Measurements from ENCODE around the gene P2RY2.

DNA sequence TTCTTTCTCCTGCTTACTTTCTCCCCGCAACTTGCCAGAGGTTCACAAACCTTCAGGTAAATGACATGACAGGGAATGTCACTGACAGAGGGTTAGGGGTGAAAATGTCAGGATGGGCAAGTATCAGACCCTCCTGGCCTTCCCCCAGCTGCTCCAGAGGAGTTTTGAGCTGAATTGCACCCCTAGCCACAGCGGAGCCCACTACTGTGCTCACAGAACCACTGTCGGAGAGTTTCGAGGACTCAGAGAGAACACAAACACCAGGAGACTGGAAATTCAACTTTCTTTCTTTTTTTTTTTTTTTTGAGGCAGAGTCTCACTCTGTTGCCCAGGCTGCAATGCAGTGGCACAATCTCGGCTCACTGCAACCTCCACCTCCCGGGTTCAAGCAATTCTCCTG is 21.5 kb upstream of the P2RY2 start:
- TF ChIP-seq, protein P1, sequence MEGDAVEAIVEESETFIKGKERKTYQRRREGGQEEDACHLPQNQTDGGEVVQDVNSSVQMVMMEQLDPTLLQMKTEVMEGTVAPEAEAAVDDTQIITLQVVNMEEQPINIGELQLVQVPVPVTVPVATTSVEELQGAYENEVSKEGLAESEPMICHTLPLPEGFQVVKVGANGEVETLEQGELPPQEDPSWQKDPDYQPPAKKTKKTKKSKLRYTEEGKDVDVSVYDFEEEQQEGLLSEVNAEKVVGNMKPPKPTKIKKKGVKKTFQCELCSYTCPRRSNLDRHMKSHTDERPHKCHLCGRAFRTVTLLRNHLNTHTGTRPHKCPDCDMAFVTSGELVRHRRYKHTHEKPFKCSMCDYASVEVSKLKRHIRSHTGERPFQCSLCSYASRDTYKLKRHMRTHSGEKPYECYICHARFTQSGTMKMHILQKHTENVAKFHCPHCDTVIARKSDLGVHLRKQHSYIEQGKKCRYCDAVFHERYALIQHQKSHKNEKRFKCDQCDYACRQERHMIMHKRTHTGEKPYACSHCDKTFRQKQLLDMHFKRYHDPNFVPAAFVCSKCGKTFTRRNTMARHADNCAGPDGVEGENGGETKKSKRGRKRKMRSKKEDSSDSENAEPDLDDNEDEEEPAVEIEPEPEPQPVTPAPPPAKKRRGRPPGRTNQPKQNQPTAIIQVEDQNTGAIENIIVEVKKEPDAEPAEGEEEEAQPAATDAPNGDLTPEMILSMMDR (IDR thresholded peaks at IDR 0.05) = no peak
- TF ChIP-seq EZH2 (IDR thresholded peaks at IDR 0.05; ENCODE audit: borderline replicate concordance, insufficient read depth, low read depth, low read length, poor library complexity, severe bottlenecking) = no peak

All from B cell (primary cell).